ENCODE results near the gene SIRPA. TPM values are rescaled to one million over a fixed set of nuclear protein-coding genes. Genes with fewer than 3 reads are reported as not detected.

SIRPA gene
- total and polyA plus RNA-seq, 2 of the 8 experiments (the other 6 are each of a cell fraction or from before 2014, with no cell fraction given), result 3.9 to 4.3 TPM

DNA sequence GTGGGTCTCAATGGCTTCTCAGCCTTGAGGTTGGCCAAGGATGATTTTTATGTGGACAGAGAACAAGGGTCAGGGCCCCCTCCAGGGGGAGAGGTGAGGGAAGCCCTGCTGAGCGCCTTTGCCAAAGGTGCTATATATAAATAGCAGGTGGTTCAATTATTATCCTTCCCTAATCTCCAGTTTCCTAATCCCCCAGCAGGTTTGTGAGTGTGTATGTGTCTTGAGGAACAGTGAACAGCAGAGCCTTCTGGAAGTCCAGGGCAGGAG lies 3.2 kb upstream of the SIRPA start:
- no peak overlapping the region for H2BK5ac ChIP-seq (ENCODE audit: low read depth, low read length)
- peaks cover 7 to 20% (median 11%) of the 10 kb centered on the region in 4 experiments for H3K4me1 ChIP-seq (replicated peaks in 1 of 4; ENCODE audit: control insufficient read depth in 3 of 4, insufficient read depth in 4 of 4, low read length in 3 of 4)
- H4K5ac ChIP-seq (ENCODE audit: insufficient read length, low read depth, low read length), result no peak overlapping the region
- H3K27ac ChIP-seq (ENCODE audit: low read depth, low read length), result no peak overlapping the region
- no peak overlapping the region for H3K56ac ChIP-seq (replicated peaks; ENCODE audit: insufficient read length, low read depth, low read length)
- H4K20me1 ChIP-seq (replicated peaks in 1 of 2; ENCODE audit: control insufficient read depth in 1 of 2, insufficient read depth in 2 of 2, low read length in 2 of 2), result peaks cover 0 to 8% of the 10 kb centered on the region in 2 experiments
- no peak overlapping the region for H4K8ac ChIP-seq (ENCODE audit: extremely low read depth, insufficient read depth, low read length)
- 83% methylated on average over 1 of the region's 1 CpG; no CpG with 5 or more reads in 1 of the 2 experiments for WGBS, 2 experiments (ENCODE audit: extremely low coverage in 1 of 2, insufficient coverage in 1 of 2, insufficient read length in 1 of 2, insufficient replicate concordance in 2 of 2, low coverage in 1 of 2, low lambda C conversion rate in 2 of 2, missing lambda C conversion rate in 1 of 2)
- H2BK120ac ChIP-seq (replicated peaks; ENCODE audit: low read depth, low read length), result no peak overlapping the region
- no peaks in the 10 kb centered on the region for H3K79me2 ChIP-seq (ENCODE audit: control insufficient read depth in 1 of 2, insufficient read depth in 2 of 2, low read length in 2 of 2)
- no peaks in the 10 kb centered on the region for H3K36me3 ChIP-seq (ENCODE audit: control insufficient read depth in 2 of 4, insufficient read depth in 4 of 4, low read length in 3 of 4)
- ChIA-PET POLR2A (ENCODE audit: partially characterized antibody) (no interaction called here), CTCF (ENCODE audit: partially characterized antibody) (no interaction called here)
- no peaks in the 10 kb centered on the region for H3K79me1 ChIP-seq (ENCODE audit: low read depth, low read length)
- no peak for TF ChIP-seq SUZ12 (IDR thresholded peaks at IDR 0.05; ENCODE audit: low read length)
- TF ChIP-seq TBP (IDR thresholded peaks at IDR 0.05; ENCODE audit: low read depth, low read length), result no peak
- no peak for TF ChIP-seq SP4 (IDR thresholded peaks at IDR 0.05; ENCODE audit: low read length)
- no peak for TF ChIP-seq NANOG (IDR thresholded peaks at IDR 0.05; ENCODE audit: insufficient read depth, low read depth, low read length, poor library complexity, severe bottlenecking)
- TF ChIP-seq, protein P1, sequence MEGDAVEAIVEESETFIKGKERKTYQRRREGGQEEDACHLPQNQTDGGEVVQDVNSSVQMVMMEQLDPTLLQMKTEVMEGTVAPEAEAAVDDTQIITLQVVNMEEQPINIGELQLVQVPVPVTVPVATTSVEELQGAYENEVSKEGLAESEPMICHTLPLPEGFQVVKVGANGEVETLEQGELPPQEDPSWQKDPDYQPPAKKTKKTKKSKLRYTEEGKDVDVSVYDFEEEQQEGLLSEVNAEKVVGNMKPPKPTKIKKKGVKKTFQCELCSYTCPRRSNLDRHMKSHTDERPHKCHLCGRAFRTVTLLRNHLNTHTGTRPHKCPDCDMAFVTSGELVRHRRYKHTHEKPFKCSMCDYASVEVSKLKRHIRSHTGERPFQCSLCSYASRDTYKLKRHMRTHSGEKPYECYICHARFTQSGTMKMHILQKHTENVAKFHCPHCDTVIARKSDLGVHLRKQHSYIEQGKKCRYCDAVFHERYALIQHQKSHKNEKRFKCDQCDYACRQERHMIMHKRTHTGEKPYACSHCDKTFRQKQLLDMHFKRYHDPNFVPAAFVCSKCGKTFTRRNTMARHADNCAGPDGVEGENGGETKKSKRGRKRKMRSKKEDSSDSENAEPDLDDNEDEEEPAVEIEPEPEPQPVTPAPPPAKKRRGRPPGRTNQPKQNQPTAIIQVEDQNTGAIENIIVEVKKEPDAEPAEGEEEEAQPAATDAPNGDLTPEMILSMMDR (IDR thresholded peaks at IDR 0.05; ENCODE audit: control extremely low read depth in 1 of 3, insufficient read depth in 1 of 3, low read depth in 1 of 3, low read length in 3 of 3), result no peak
- TF ChIP-seq CHD1 (IDR thresholded peaks at IDR 0.05; ENCODE audit: low read depth, low read length), result no peak
- no peak overlapping the region for H3K4ac ChIP-seq (replicated peaks; ENCODE audit: insufficient read length, low read depth, low read length)
- no peak overlapping the region for H2BK12ac ChIP-seq (ENCODE audit: low read depth, low read length)
- no peak overlapping the region for H3K9ac ChIP-seq (replicated peaks in 1 of 4; ENCODE audit: extremely low read depth in 1 of 4, low read depth in 3 of 4, low read length in 3 of 4)
- H2BK20ac ChIP-seq (ENCODE audit: low read length), result no peak overlapping the region
- DNase-seq (ENCODE audit: low read depth in 1 of 2, low spot score in 2 of 2) (no peak), FAIRE-seq (no peak)
- H4K91ac ChIP-seq (replicated peaks; ENCODE audit: insufficient read length, low read length), result no peak overlapping the region
- H3K23me2 ChIP-seq (ENCODE audit: low read depth, low read length), result peaks cover 14% of the 10 kb centered on the region; the same call in 1 of the 2 replicates
- no peak overlapping the region for H3K14ac ChIP-seq (ENCODE audit: insufficient read length)
- H3K27me3 ChIP-seq (replicated peaks in 1 of 4; ENCODE audit: control insufficient read depth in 3 of 4, extremely low read depth in 1 of 4, insufficient read depth in 3 of 4, low read length in 3 of 4), result peaks cover 5 to 36% (median 31%) of the 10 kb centered on the region in 4 experiments
- H3K4me3 ChIP-seq (ENCODE audit: extremely low read depth in 1 of 4, insufficient read depth in 2 of 4, low read depth in 3 of 4, low read length in 4 of 4), result no peak overlapping the region
- H2AFZ ChIP-seq (ENCODE audit: low read length), result no peak overlapping the region
- no peaks in the 10 kb centered on the region for H3K9me3 ChIP-seq (ENCODE audit: insufficient read depth in 2 of 2, low read depth in 1 of 2, low read length in 1 of 2)
- no peak overlapping the region for H3K18ac ChIP-seq (ENCODE audit: extremely low read depth, low read length)
- H2BK15ac ChIP-seq (ENCODE audit: low read length), result no peak overlapping the region
- H3K23ac ChIP-seq (ENCODE audit: insufficient read length), result no peak overlapping the region
- H3K4me2 ChIP-seq (ENCODE audit: insufficient read depth in 1 of 2, low read depth in 2 of 2, low read length in 2 of 2), result no peak overlapping the region
- no peak overlapping the region for H2AK5ac ChIP-seq (ENCODE audit: low read depth, low read length)
